Tibial artery (tissue), 4 donors: ENCODE data around the gene KRTAP9-2.

Source experiments
- DNase-seq, 2 donors: peaks; one replicate each; pipeline ENCODE4 v3.0.0-alpha.2; 2019
- H3K27ac ChIP-seq, 2 donors: fragments of 200-600 bp; sonication (generic) in 1 of 2; 1 replicate in 1 of 2; 2 replicates in 1 of 2; pipeline ENCODE4 v1.5.1; 2018 to 2019; ENCODE audit warnings: mild to moderate bottlenecking in 1 of 2
- H3K27me3 ChIP-seq, 2 donors: fragments of 200-600 bp; sonication (generic) in 1 of 2; one replicate each; pipeline versions ENCODE4 v1.5.1 to v1.6.0; 2016 to 2019
- H3K36me3 ChIP-seq, 3 donors: fragments of 200-600 bp; sonication (generic) in 2 of 3; one replicate each; pipeline ENCODE4 v1.5.1; 2016 to 2019; ENCODE audit warnings: mild to moderate bottlenecking in 2 of 3
- H3K4me1 ChIP-seq, 4 donors: fragments of 200-600 bp; sonication (generic) in 2 of 4; 1 replicate in 3 of 4; 2 replicates in 1 of 4; pipeline ENCODE4 v1.5.1; 2016 to 2019
- H3K4me3 ChIP-seq, 2 donors: fragments of 200-600 bp; sonication (generic) in 1 of 2; 1 replicate in 1 of 2; 2 replicates in 1 of 2; pipeline ENCODE4 v1.5.1; 2018 to 2019; ENCODE audit warnings: mild to moderate bottlenecking in 2 of 2
- H3K9me3 ChIP-seq, 3 donors: fragments of 200-600 bp; sonication (generic) in 1 of 3; one replicate each; pipeline ENCODE4 v1.5.1; 2016 to 2019
- intact Hi-C: fragments of 100-400 bp; cut with DNase I; formaldehyde crosslinking; loops from one replicate; pipeline ENCODE4 v1.15.0; 2023; ENCODE audit warnings: low total_unique reads
- TF ChIP-seq, protein P1 (sequence below), 2 experiments: fragments of 200-600 bp in 1 of 2; fragments of 450-650 bp in 1 of 2; IDR thresholded peaks; one replicate each; pipeline ENCODE4 v1.5.1; 2017 to 2019; ENCODE audit warnings: antibody characterized with exemption in 2 of 2, mild to moderate bottlenecking in 1 of 2, moderate library complexity in 1 of 2

KRTAP9-2 gene

GRCh38 chr17:41211845-41212466 is 14.5 kb upstream of the KRTAP9-2 start:
- TF ChIP-seq, protein P1, sequence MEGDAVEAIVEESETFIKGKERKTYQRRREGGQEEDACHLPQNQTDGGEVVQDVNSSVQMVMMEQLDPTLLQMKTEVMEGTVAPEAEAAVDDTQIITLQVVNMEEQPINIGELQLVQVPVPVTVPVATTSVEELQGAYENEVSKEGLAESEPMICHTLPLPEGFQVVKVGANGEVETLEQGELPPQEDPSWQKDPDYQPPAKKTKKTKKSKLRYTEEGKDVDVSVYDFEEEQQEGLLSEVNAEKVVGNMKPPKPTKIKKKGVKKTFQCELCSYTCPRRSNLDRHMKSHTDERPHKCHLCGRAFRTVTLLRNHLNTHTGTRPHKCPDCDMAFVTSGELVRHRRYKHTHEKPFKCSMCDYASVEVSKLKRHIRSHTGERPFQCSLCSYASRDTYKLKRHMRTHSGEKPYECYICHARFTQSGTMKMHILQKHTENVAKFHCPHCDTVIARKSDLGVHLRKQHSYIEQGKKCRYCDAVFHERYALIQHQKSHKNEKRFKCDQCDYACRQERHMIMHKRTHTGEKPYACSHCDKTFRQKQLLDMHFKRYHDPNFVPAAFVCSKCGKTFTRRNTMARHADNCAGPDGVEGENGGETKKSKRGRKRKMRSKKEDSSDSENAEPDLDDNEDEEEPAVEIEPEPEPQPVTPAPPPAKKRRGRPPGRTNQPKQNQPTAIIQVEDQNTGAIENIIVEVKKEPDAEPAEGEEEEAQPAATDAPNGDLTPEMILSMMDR (IDR thresholded peaks at IDR 0.05) = no peak
- Histone ChIP-seq H3K4me1 (no peaks in the 10 kb centered on the region), H3K36me3 (no peaks in the 10 kb centered on the region), H3K27ac (no peak overlapping the region), H3K4me3 (no peak overlapping the region), H3K9me3 (peaks cover 0 to 7% (median 0%) of the 10 kb centered on the region in 3 donors), H3K27me3 (peaks cover 0 to 17% of the 10 kb centered on the region in 2 donors)
- intact Hi-C loops = no loop called here
- no peak for DNase-seq

DNA sequence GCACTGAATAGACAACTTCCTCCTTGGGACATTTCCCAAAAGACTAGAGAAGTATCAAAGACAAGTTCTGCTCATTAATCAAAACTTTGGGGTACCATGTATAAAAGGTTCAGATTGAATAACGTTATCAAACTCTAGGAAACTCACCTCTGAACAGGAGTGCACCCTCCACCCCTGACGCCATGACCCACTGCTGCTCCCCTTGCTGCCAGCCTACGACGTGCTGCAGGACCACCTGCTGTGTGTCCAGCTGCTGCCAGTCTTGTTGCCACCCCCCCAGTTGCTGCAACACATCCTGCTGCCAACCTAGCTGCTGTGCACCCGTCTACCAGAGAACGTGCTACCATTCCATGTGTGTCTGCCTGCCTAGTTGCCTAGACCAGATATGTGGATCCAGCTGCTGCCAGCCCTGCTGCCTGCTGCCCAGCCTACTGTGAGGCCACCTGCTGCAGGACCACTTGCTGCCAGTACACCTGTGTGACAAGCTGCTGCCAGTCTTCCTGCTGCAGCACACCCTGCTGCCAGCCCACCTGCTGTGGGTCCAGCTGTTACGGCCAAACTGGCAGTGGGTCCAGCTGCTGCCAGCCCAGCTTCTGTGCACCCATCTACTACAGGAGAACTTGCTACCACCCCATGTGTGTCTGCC is 13.8 kb upstream of the KRTAP9-2 start:
- Histone ChIP-seq H3K36me3 (no peaks in the 10 kb centered on the region), H3K4me3 (no peak overlapping the region), H3K27ac (no peak overlapping the region), H3K4me1 (no peaks in the 10 kb centered on the region), H3K27me3 (peaks cover 0 to 17% of the 10 kb centered on the region in 2 donors), H3K9me3 (peaks cover 0 to 2% (median 0%) of the 10 kb centered on the region in 3 donors)
- intact Hi-C loops = no loop called here
- TF ChIP-seq, protein P1 (IDR thresholded peaks at IDR 0.05) = no peak
- no peak for DNase-seq

GRCh38 chr17:41215681-41216080 is 10.8 kb upstream of the KRTAP9-2 start:
- TF ChIP-seq, protein P1 (IDR thresholded peaks at IDR 0.05) = no peak
- intact Hi-C loops = no loop called here
- H3K27ac ChIP-seq = no peak overlapping the region
- no peaks in the 10 kb centered on the region for H3K4me1 ChIP-seq
- H3K9me3 ChIP-seq = no peaks in the 10 kb centered on the region
- H3K27me3 ChIP-seq = peaks cover 0 to 17% of the 10 kb centered on the region in 2 donors
- H3K36me3 ChIP-seq = no peaks in the 10 kb centered on the region
- DNase-seq = no peak
- H3K4me3 ChIP-seq = no peak overlapping the region

DNA sequence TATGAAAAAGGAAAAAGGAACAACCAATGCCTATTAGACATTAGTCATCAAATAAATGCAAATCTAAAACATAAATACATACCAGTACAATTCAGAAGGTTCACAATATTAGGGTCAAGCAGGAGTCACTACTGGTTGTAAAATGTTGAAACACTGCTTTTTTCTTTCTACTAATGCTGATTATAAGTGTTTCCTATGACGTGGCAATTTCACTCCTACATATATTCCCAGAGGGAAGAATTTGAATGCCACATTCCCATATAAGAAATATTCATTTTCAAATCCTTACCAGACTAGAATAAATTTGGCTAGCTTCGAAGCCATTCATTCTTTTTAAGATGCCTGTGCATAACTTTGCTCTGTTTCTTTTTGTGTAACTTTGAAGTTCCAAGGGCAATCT is 2.6 kb upstream of the KRTAP9-2 start:
- H3K27me3 ChIP-seq = no peaks in the 10 kb centered on the region
- no peaks in the 10 kb centered on the region for H3K9me3 ChIP-seq
- no peaks in the 10 kb centered on the region for H3K4me1 ChIP-seq
- no peak overlapping the region for H3K4me3 ChIP-seq
- intact Hi-C loops = no loop called here
- DNase-seq = no peak
- H3K36me3 ChIP-seq = no peaks in the 10 kb centered on the region
- TF ChIP-seq, protein P1 (IDR thresholded peaks at IDR 0.05) = no peak
- H3K27ac ChIP-seq = no peak overlapping the region

DNA sequence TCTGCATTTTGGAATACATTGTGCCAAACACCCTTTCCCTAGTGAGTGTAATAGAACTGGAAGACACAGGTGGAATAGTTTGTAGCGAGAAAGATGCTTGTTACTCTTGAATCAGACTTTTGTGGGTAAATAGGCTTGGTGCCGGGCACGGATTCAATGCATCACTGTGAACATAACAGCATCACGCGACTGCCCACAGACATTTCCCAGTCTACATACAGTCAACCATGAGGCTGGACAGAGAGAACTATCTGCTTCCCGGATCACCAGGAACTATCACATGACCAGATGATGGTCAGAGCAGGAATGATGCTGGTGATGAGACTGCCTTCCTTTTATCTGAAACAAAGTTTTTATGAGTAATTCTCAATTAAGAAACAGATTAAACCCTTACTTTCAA is 397 bp upstream of the KRTAP9-2 start:
- Histone ChIP-seq H3K9me3 (no peaks in the 10 kb centered on the region), H3K36me3 (no peaks in the 10 kb centered on the region), H3K27ac (no peak overlapping the region), H3K4me1 (no peaks in the 10 kb centered on the region), H3K4me3 (no peak overlapping the region), H3K27me3 (no peaks in the 10 kb centered on the region)
- DNase-seq = no peak
- intact Hi-C loops = no loop called here
- TF ChIP-seq, protein P1 (IDR thresholded peaks at IDR 0.05) = no peak
